Erythroblast (primary cell): ENCODE data around the gene UBE2E2.

Experiments used
- GATA1 ChIP-seq: IDR thresholded peaks from 2 replicates; pipeline ENCODE4 v1.6.1; 2011; ENCODE audit warnings: low read depth, mild to moderate bottlenecking, control low read depth, low read length, moderate library complexity
- POLR2A ChIP-seq: IDR thresholded peaks from 2 replicates; pipeline ENCODE4 v1.6.1; 2011; ENCODE audit warnings: mild to moderate bottlenecking, low read length

- no peak for TF ChIP-seq POLR2A
- TF ChIP-seq GATA1 = no peak
Measured at GRCh38 chr3:23620638-23621015, 417.5 kb downstream of the UBE2E2 start.
